Measurements from ENCODE around the gene RAB2B.

The RAB2B gene

GRCh38 chr14:21510735-21511657 lies 34.2 kb upstream of the RAB2B start, which contains the start of gene METTL3:
TSS of gene METTL3 (minus strand) at chr14:21511340. CDS start at chr14:21511223, 117 bp downstream.
- Histone ChIP-seq H3K4me3 (ENCODE audit: insufficient read depth, low read depth, low read length, poor library complexity, severe bottlenecking) (peak within 1 kb of the TSS; percentile 74), H3K9me3 (ENCODE audit: control insufficient read depth, low read length) (no peaks in the 10 kb centered on the region), H3K36me3 (ENCODE audit: control insufficient read depth, insufficient read depth, low read length) (no peaks in the 10 kb centered on the region), H3K27ac (ENCODE audit: insufficient read depth, low read length, poor library complexity, severe bottlenecking) (peak within 1 kb of the TSS; percentile 82), H3K27me3 (replicated peaks; ENCODE audit: control insufficient read depth, insufficient read depth, low read length, poor library complexity, severe bottlenecking) (no peaks in the 10 kb centered on the region), H3K4me1 (ENCODE audit: control insufficient read depth, insufficient read depth, low read length, poor library complexity, severe bottlenecking) (peaks cover 8% of the 10 kb centered on the region)
- peak; percentile 83 to 94 (median 93) for DNase-seq

GRCh38 chr14:21509432-21510143 lies 32.8 kb upstream of the RAB2B start:
- no peak overlapping the region for H3K4me3 ChIP-seq (ENCODE audit: insufficient read depth, low read depth, low read length, poor library complexity, severe bottlenecking)

GRCh38 chr14:21506557-21506956 lies 29.8 kb upstream of the RAB2B start:
- peaks cover 12% of the 10 kb centered on the region for H3K4me1 ChIP-seq (ENCODE audit: control insufficient read depth, insufficient read depth, low read length, poor library complexity, severe bottlenecking)

More at GRCh38 chr14:21509432-21510143, 32.8 kb upstream of the RAB2B start:
- DNase-seq: no peak
- no peaks in the 10 kb centered on the region for H3K27me3 ChIP-seq (replicated peaks; ENCODE audit: control insufficient read depth, insufficient read depth, low read length, poor library complexity, severe bottlenecking)
- peaks cover 12% of the 10 kb centered on the region for H3K4me1 ChIP-seq (ENCODE audit: control insufficient read depth, insufficient read depth, low read length, poor library complexity, severe bottlenecking)
- no peak overlapping the region for H3K27ac ChIP-seq (ENCODE audit: insufficient read depth, low read length, poor library complexity, severe bottlenecking)
- H3K36me3 ChIP-seq (ENCODE audit: control insufficient read depth, insufficient read depth, low read length): no peaks in the 10 kb centered on the region
- H3K9me3 ChIP-seq (ENCODE audit: control insufficient read depth, low read length): no peaks in the 10 kb centered on the region

GRCh38 chr14:21505012-21505553 lies 28.3 kb upstream of the RAB2B start:
- Histone ChIP-seq H3K27ac (ENCODE audit: insufficient read depth, low read length, poor library complexity, severe bottlenecking) (peak overlapping the region; percentile 31), H3K4me3 (ENCODE audit: insufficient read depth, low read depth, low read length, poor library complexity, severe bottlenecking) (no peak overlapping the region), H3K36me3 (ENCODE audit: control insufficient read depth, insufficient read depth, low read length) (peaks cover 25% of the 10 kb centered on the region), H3K9me3 (ENCODE audit: control insufficient read depth, low read length) (no peaks in the 10 kb centered on the region), H3K27me3 (replicated peaks; ENCODE audit: control insufficient read depth, insufficient read depth, low read length, poor library complexity, severe bottlenecking) (no peaks in the 10 kb centered on the region), H3K4me1 (ENCODE audit: control insufficient read depth, insufficient read depth, low read length, poor library complexity, severe bottlenecking) (peaks cover 8% of the 10 kb centered on the region)
- DNase-seq: no peak

More at GRCh38 chr14:21506557-21506956, 29.8 kb upstream of the RAB2B start:
- no peaks in the 10 kb centered on the region for H3K9me3 ChIP-seq (ENCODE audit: control insufficient read depth, low read length)
- no peaks in the 10 kb centered on the region for H3K27me3 ChIP-seq (replicated peaks; ENCODE audit: control insufficient read depth, insufficient read depth, low read length, poor library complexity, severe bottlenecking)
- no peak overlapping the region for H3K27ac ChIP-seq (ENCODE audit: insufficient read depth, low read length, poor library complexity, severe bottlenecking)
- no peak overlapping the region for H3K4me3 ChIP-seq (ENCODE audit: insufficient read depth, low read depth, low read length, poor library complexity, severe bottlenecking)
- peaks cover 17% of the 10 kb centered on the region for H3K36me3 ChIP-seq (ENCODE audit: control insufficient read depth, insufficient read depth, low read length)
- no peak for DNase-seq

GRCh38 chr14:21503376-21503775 lies 26.6 kb upstream of the RAB2B start:
- peaks cover 36% of the 10 kb centered on the region for H3K36me3 ChIP-seq (ENCODE audit: control insufficient read depth, insufficient read depth, low read length)
- H3K4me1 ChIP-seq (ENCODE audit: control insufficient read depth, insufficient read depth, low read length, poor library complexity, severe bottlenecking): peaks cover 4% of the 10 kb centered on the region
- no peak for DNase-seq
- H3K9me3 ChIP-seq (ENCODE audit: control insufficient read depth, low read length): no peaks in the 10 kb centered on the region
- H3K27me3 ChIP-seq (replicated peaks; ENCODE audit: control insufficient read depth, insufficient read depth, low read length, poor library complexity, severe bottlenecking): no peaks in the 10 kb centered on the region
- no peak overlapping the region for H3K27ac ChIP-seq (ENCODE audit: insufficient read depth, low read length, poor library complexity, severe bottlenecking)
- H3K4me3 ChIP-seq (ENCODE audit: insufficient read depth, low read depth, low read length, poor library complexity, severe bottlenecking): no peak overlapping the region

GRCh38 chr14:21501568-21501967 lies 24.8 kb upstream of the RAB2B start:
- H3K36me3 ChIP-seq (ENCODE audit: control insufficient read depth, insufficient read depth, low read length): peaks cover 50% of the 10 kb centered on the region
- no peaks in the 10 kb centered on the region for H3K9me3 ChIP-seq (ENCODE audit: control insufficient read depth, low read length)
- no peaks in the 10 kb centered on the region for H3K27me3 ChIP-seq (replicated peaks; ENCODE audit: control insufficient read depth, insufficient read depth, low read length, poor library complexity, severe bottlenecking)
- no peak overlapping the region for H3K27ac ChIP-seq (ENCODE audit: insufficient read depth, low read length, poor library complexity, severe bottlenecking)
- no peak overlapping the region for H3K4me3 ChIP-seq (ENCODE audit: insufficient read depth, low read depth, low read length, poor library complexity, severe bottlenecking)
- peaks cover 4% of the 10 kb centered on the region for H3K4me1 ChIP-seq (ENCODE audit: control insufficient read depth, insufficient read depth, low read length, poor library complexity, severe bottlenecking)
- no peak for DNase-seq

GRCh38 chr14:21498540-21499526 lies 22.1 kb upstream of the RAB2B start:
- DNase-seq: no peak
- no peak overlapping the region for H3K4me3 ChIP-seq (ENCODE audit: insufficient read depth, low read depth, low read length, poor library complexity, severe bottlenecking)
- no peaks in the 10 kb centered on the region for H3K4me1 ChIP-seq (ENCODE audit: control insufficient read depth, insufficient read depth, low read length, poor library complexity, severe bottlenecking)
- peaks cover 64% of the 10 kb centered on the region for H3K36me3 ChIP-seq (ENCODE audit: control insufficient read depth, insufficient read depth, low read length)
- H3K9me3 ChIP-seq (ENCODE audit: control insufficient read depth, low read length): no peaks in the 10 kb centered on the region
- no peaks in the 10 kb centered on the region for H3K27me3 ChIP-seq (replicated peaks; ENCODE audit: control insufficient read depth, insufficient read depth, low read length, poor library complexity, severe bottlenecking)
- H3K27ac ChIP-seq (ENCODE audit: insufficient read depth, low read length, poor library complexity, severe bottlenecking): peak overlapping the region; percentile 47

- DNase-seq: no peak
- no peaks in the 10 kb centered on the region for H3K4me1 ChIP-seq (ENCODE audit: control insufficient read depth, insufficient read depth, low read length, poor library complexity, severe bottlenecking)
- no peak overlapping the region for H3K4me3 ChIP-seq (ENCODE audit: insufficient read depth, low read depth, low read length, poor library complexity, severe bottlenecking)
- no peaks in the 10 kb centered on the region for H3K9me3 ChIP-seq (ENCODE audit: control insufficient read depth, low read length)
- H3K36me3 ChIP-seq (ENCODE audit: control insufficient read depth, insufficient read depth, low read length): peaks cover 64% of the 10 kb centered on the region
- H3K27ac ChIP-seq (ENCODE audit: insufficient read depth, low read length, poor library complexity, severe bottlenecking): no peak overlapping the region
- no peaks in the 10 kb centered on the region for H3K27me3 ChIP-seq (replicated peaks; ENCODE audit: control insufficient read depth, insufficient read depth, low read length, poor library complexity, severe bottlenecking)
These were observed 19.7 kb upstream of the RAB2B start for GRCh38 chr14:21496453-21496852.

Measured in effector memory CD4-positive, alpha-beta T cell (primary cell).